Activated T-helper 2 cell treated with anti-CD3 and anti-CD28 coated beads, Interferon-gamma antibody, Interleukin-2, Interleukin-4, amounts not matched to agents 10 μg/mL and 5 μg/mL and 100 μg/mL, durations not matched to agents 14 hours and 24 hours and 36 hours (primary cell): ENCODE data around the gene ZCCHC18. TPM values are rescaled to one million over a fixed set of nuclear protein-coding genes. Genes with fewer than 3 reads are reported as not detected.
A peak's percentile ranks its signal among the peaks of the same experiment; 100 is the strongest.
"Not testable (repeated sequence)": the region's sequence is repeated elsewhere in the genome, so short reads cannot be mapped to it uniquely, and the experiment has no call there.

ENCODE experiments used
- DNase-seq: peaks from one replicate; pipeline ENCODE4 v3.0.0; 2021; ENCODE audit warnings: low spot score
- H3K27ac Mint-ChIP-seq: one replicate; pipeline ENCODE4 v1.8.0; 2021; ENCODE audit warnings: mixed read lengths
- H3K27me3 Mint-ChIP-seq: one replicate; pipeline ENCODE4 v1.8.0; 2021; ENCODE audit warnings: low read depth, mixed read lengths
- H3K36me3 Mint-ChIP-seq: one replicate; pipeline ENCODE4 v1.8.0; 2021; ENCODE audit warnings: low read depth, mixed read lengths
- H3K4me1 Mint-ChIP-seq: one replicate; pipeline ENCODE4 v1.8.0; 2021; ENCODE audit warnings: low read depth, mixed read lengths
- H3K4me3 Mint-ChIP-seq: one replicate; pipeline ENCODE4 v1.8.0; 2021; ENCODE audit warnings: low read depth, mild to moderate bottlenecking, moderate library complexity, mixed read lengths
- H3K9me3 Mint-ChIP-seq: one replicate; pipeline ENCODE4 v1.8.0; 2021; ENCODE audit warnings: mixed read lengths
- intact Hi-C: fragments of 100-400 bp; cut with micrococcal nuclease; formaldehyde crosslinking; loops from one replicate; pipeline ENCODE4 v1.15.1; 2023
- total RNA-seq: library from RNA; stranded (reverse); gene quantifications from 2 replicates; pipeline ENCODE4 v1.2.3, GENCODE V29; 2022

ZCCHC18 gene
- total RNA-seq: 0.39 and 0.69 TPM in 2 replicates

DNA sequence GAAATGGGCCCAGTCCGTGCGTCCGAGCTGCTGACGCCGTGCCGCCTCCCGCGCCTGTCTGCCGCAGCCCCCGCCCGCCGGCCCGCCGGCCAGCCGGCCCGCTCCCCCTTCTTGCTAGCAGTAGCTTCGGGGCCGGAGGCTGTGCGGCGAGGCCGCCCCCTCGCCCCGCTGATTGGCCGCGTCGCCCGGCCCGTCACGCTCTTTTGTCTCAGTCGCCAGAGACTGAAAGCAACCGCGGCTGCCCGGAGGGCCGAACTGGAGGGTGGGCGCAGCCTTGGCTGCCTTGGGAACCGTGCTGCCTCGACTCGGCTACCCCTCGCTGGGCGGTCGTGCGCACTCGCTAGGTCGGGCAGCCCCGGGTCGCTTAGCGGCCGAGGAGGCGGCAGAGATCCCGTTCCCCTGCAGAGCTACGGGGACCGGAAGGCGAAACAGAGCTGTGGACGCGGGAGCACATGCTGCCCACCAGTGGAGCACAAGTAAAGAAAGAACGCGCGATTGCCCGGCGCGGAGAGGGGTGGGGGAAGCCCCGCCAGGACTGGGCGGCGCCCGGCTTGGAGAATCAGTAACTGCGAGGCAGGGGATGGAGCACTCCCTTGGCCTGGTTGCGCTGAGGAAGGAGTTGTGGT, at the start of gene ZCCHC18:
Gene ZCCHC18 (plus strand): TSS at position 198 of the 626 bp plus-strand sequence. CDS start 1,589 bp downstream, outside the sequence.
- Mint-ChIP-seq H3K4me3 (peak within 1 kb of the TSS; percentile 81), H3K27me3 (peaks cover 11% of the 10 kb centered on the region), H3K4me1 (peaks cover 15% of the 10 kb centered on the region)

DNA sequence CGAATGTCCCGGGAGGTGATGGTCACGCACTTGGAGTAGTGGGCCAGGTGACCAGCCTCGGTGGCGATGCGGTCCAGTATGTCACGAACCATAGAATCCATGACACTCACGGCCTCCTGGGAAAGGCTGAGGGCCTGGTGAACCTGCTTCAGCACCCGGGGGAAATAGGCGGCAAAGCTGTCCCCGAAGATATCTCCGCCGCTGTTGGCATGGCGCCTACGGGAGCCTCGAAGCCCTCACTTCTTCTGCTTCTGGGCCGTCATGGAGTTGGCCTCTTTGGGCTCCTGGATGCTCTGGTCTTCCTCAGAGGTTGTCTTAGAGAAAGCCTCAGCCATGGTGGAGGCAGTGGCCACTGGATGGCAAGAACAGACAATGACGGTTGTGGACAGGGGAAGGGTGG, 49.7 kb upstream of the ZCCHC18 start:
- H3K27ac Mint-ChIP-seq, H3K9me3 Mint-ChIP-seq, H3K27me3 Mint-ChIP-seq, H3K4me3 Mint-ChIP-seq, H3K4me1 Mint-ChIP-seq, H3K36me3 Mint-ChIP-seq, intact Hi-C loops, DNase-seq: not testable (repeated sequence)

More for the DNA sequence above, at the start of gene ZCCHC18:
- Mint-ChIP-seq H3K27ac (no peak within 1 kb of the TSS), H3K9me3 (no peaks in the 10 kb centered on the region), H3K36me3 (no peaks in the 10 kb centered on the region)
- DNase-seq: no peak
- intact Hi-C loops: loop anchor here (2.0 kb wide), 1 partner anchor 14 kb away; no protein-coding TSS in a partner anchor

DNA sequence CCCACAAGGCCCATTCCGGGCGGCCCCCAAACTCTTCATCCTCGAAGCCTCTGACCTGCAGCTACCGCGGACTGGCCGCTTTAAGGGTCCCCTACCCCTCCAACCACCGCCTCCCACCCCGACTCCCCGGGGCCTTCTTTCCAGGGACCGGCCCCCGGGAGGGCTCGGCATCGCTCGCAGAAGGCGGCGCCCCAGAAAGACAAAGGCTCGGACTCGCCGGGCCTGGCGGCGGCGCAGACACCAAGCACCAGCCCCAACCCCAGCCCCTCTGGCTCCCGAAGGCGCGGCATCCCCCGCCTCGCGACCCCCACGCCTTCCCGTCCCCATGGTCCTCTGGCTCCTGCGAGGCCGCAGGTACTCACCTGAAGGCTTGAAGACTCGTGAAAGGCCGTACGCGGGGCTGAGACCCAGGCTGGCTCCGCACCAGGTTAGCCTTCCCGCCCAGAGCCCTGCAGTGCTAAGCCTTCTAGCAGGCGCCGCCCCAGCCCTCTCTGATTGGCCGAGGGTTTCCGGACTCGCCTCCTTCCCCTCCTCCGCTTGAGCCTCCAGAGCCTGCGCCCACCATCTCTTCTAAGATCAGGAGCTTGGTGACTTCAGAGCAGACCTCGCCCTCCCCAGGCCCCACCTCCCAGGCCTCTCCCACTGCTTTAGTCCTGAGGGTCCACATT, 36.4 kb upstream of the ZCCHC18 start, which contains the start of gene TMSB15C:
Gene TMSB15C (minus strand): TSS at position 459 of the 668 bp plus-strand sequence.
- H3K36me3 Mint-ChIP-seq, H3K4me3 Mint-ChIP-seq, H3K4me1 Mint-ChIP-seq, intact Hi-C loops, H3K27me3 Mint-ChIP-seq, H3K27ac Mint-ChIP-seq, DNase-seq, H3K9me3 Mint-ChIP-seq: not testable (repeated sequence)

DNA sequence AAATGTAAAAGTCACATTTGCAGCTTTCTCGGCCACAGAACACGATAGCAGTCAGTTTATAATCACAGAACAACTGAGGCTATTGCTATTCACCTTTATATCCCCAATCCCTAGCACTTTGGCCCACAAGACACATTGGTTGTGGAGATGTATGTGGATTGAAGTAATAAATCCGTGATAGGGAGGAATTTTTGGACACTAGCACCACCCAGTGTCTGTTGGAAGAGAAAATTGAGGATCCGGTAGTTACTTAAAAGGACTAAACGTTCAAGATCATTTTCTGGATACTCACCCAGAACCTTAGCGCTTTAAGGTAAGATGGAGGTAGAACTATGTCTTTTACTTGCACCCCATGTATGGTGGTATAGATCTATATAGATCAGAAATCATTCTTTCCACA, 34.5 kb upstream of the ZCCHC18 start:
- H3K4me1 Mint-ChIP-seq, H3K27ac Mint-ChIP-seq, DNase-seq, H3K9me3 Mint-ChIP-seq, H3K27me3 Mint-ChIP-seq, H3K4me3 Mint-ChIP-seq, H3K36me3 Mint-ChIP-seq, intact Hi-C loops: not testable (repeated sequence)

DNA sequence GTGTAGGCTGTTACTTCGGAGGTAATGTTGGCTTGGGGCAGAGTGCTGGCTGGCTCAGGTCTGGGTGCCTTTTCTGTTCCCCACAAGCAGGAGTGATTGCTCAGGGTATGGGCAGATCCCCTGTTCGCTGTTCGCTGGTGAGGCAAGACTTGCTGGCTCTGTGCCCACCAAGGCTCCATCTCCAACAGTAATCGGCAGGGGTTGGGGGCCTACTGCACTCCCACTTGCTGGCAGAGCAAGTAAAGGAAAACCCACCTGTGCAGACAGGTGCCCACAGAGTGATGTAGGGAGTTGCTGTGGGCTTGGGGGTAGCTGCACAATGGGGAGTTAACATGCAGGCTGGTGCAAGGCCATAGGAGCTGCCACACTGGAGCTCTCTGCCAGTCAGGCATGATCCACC, 28.3 kb upstream of the ZCCHC18 start:
- Mint-ChIP-seq H3K27me3 (no peaks in the 10 kb centered on the region), H3K4me1 (no peaks in the 10 kb centered on the region), H3K4me3 (no peak overlapping the region), H3K9me3 (no peaks in the 10 kb centered on the region), H3K27ac (no peak overlapping the region), H3K36me3 (no peaks in the 10 kb centered on the region)
- no peak for DNase-seq
- intact Hi-C loops: no loop called here

DNA sequence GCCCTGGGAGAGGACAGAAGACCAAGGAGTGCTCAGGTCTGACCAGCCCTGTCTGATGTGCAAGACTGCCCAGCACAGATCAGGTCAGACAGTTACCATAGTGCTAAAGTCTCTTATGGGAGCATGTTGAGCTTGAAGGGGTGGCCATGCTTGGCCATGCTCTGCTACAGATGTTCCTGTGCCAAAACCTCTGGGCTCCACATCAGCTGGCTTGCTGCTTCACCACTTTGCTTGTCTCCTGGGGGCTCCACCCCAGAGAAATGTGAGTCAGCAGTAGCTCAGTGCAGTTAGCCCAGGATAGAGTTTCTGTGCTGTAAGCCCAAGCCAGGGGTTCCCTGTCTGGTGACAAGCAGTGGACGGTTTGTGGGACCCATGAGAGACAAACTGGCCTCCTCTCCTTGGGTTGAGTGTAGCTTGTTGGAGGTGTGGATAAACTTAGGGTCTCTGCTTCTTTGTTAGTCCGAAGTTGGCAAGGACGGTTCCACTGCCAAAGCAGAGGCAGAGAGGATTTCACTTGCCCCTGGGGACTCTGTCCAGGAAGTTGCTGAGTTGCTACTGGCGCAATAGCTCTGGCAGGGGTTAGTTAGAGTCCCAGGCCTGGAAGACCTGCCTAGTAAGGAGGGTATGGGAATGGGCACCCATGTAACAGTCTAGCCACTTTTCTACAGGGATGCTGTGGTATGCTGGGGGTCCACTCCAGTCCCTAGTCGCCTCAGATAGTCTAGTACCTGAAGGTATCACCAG, 27.6 kb upstream of the ZCCHC18 start:
- Mint-ChIP-seq H3K36me3 (no peaks in the 10 kb centered on the region), H3K9me3 (no peaks in the 10 kb centered on the region), H3K4me1 (no peaks in the 10 kb centered on the region), H3K4me3 (no peak overlapping the region), H3K27me3 (no peaks in the 10 kb centered on the region), H3K27ac (no peak overlapping the region)
- DNase-seq: no peak
- intact Hi-C loops: no loop called here

DNA sequence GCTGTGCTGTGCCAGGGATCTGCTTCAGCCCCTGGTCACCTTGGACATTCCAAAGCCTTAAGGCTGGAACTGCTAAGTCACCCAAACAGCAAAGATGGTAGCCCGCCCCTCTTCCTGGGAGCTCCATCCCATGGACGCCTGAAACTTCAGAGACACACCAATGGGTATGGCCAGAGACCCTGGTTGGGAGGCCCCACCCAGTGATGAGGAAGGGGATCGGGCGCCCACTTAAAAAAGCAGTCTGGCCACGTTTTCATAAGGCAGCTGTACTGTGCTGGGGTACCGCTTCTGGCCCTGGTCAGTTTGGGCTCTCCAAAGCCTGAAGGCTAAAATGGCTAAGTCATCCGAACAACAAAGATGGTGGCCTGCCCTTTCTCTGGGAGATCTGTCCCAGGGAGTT, 26.8 kb upstream of the ZCCHC18 start:
- no peaks in the 10 kb centered on the region for H3K4me1 Mint-ChIP-seq
- DNase-seq: no peak
- intact Hi-C loops: no loop called here
- no peaks in the 10 kb centered on the region for H3K9me3 Mint-ChIP-seq
- H3K36me3 Mint-ChIP-seq: no peaks in the 10 kb centered on the region
- H3K4me3 Mint-ChIP-seq: no peak overlapping the region
- H3K27ac Mint-ChIP-seq: no peak overlapping the region
- no peaks in the 10 kb centered on the region for H3K27me3 Mint-ChIP-seq

DNA sequence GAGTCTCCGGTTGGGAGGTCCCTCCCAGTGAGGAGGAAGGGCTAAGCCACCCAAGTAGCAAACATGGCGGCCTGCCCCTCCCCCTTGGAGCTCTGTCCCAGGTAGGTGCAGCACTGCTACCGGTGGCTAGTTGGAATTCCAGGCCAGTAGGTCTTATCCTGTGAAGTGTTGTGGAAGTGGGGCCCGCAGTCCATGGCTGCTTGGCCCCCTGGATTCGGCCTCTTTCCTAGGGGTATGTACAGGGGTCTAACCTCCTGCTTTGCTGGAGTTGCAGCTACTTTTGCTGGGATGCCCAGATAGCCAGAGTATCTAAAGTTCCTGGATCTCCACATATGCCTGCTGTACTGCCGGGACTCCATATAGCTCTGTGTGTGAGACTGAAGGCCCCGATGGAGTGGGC, 26.4 kb upstream of the ZCCHC18 start:
- Mint-ChIP-seq H3K27ac (no peak overlapping the region), H3K4me3 (no peak overlapping the region), H3K4me1 (no peaks in the 10 kb centered on the region), H3K27me3 (no peaks in the 10 kb centered on the region), H3K9me3 (no peaks in the 10 kb centered on the region), H3K36me3 (no peaks in the 10 kb centered on the region)
- no peak for DNase-seq
- intact Hi-C loops: no loop called here

DNA sequence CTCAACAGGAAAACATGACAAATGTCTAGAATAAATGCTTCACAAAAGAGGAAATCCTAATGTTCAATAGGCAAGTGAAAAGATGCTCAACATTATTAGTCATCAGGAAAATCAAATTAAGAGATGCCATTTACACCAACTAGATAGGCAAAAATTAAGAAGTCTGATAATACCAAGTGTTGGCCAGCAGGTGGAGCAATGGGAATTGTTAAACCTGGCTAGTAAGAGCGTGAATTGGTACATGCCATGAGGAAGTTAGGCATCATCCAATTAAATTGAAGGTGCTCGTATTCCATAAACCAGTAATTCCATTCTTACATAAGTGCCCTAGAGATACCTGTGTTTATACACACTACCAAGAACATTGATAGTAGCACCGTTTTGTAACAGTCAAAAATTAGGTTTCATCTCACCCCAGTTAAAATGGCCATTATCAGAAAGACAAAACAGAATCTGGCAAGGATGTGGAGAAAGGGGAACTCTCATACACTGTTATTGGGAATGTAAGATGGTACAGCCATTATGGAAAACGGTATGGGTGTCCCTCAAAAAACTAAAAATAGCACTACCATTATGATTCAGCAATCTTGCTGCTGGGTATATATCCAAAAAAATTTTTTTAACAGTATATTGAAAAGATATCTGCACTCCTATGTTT, 14.0 kb upstream of the ZCCHC18 start:
- no peak overlapping the region for H3K27ac Mint-ChIP-seq
- DNase-seq: peak; percentile 10
- peaks cover 3% of the 10 kb centered on the region for H3K4me1 Mint-ChIP-seq
- H3K36me3 Mint-ChIP-seq: no peaks in the 10 kb centered on the region
- H3K9me3 Mint-ChIP-seq: no peaks in the 10 kb centered on the region
- H3K27me3 Mint-ChIP-seq: peaks cover 18% of the 10 kb centered on the region
- intact Hi-C loops: loop anchor here (1.0 to 2.0 kb wide), 2 partner anchors 15 to 38 kb away; partner anchors contain the start of gene ZCCHC18
- H3K4me3 Mint-ChIP-seq: no peak overlapping the region

DNA sequence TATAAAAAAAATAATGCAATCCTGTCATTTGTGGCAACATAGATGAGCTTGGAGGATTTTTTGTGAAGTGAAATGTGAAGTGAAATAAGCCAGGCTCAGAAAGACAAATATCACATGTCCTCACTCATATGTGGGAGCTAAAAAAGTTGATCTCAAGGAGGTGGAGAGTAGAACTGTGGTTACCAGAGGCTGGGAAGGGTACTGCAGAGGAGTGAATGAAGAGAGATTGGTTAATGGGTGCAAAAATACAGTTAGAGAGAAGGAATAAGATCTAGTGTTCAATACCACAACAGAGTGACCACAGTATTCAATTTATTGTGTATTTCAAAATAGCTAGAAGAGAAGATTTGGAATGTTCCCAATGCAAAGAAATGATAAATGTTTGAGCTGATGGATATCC, 13.4 kb upstream of the ZCCHC18 start:
- Mint-ChIP-seq H3K4me3 (no peak overlapping the region), H3K36me3 (no peaks in the 10 kb centered on the region), H3K9me3 (no peaks in the 10 kb centered on the region), H3K27ac (no peak overlapping the region), H3K27me3 (peaks cover 14% of the 10 kb centered on the region), H3K4me1 (peaks cover 3% of the 10 kb centered on the region)
- DNase-seq: no peak
- intact Hi-C loops: loop anchor here (1.0 to 2.0 kb wide), 2 partner anchors 14 to 37 kb away; partner anchors contain the start of gene ZCCHC18

DNA sequence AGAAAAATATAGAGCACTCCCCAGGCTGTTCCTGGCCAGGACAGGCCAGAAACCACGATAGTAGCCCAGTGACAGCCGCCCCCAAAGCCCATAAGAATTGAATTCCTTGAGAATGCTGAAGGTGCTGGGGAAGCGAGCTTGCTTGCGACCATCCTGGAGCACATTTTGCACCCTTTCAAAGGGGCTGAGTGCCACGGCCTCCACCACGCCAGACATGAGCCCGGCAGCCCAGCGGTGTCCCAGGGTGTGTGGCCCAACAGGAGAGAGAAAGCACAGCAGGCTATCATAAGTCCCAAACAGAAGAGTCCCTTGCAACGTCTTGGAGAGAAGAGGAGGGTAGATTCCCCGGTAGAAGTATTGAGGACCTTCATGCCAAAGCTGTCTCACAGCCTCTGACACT, 7.6 kb upstream of the ZCCHC18 start:
- Mint-ChIP-seq H3K9me3 (no peaks in the 10 kb centered on the region), H3K4me3 (no peak overlapping the region), H3K27me3 (peaks cover 12% of the 10 kb centered on the region), H3K27ac (no peak overlapping the region), H3K4me1 (peaks cover 3% of the 10 kb centered on the region), H3K36me3 (no peaks in the 10 kb centered on the region)
- intact Hi-C loops: no loop called here
- no peak for DNase-seq

DNA sequence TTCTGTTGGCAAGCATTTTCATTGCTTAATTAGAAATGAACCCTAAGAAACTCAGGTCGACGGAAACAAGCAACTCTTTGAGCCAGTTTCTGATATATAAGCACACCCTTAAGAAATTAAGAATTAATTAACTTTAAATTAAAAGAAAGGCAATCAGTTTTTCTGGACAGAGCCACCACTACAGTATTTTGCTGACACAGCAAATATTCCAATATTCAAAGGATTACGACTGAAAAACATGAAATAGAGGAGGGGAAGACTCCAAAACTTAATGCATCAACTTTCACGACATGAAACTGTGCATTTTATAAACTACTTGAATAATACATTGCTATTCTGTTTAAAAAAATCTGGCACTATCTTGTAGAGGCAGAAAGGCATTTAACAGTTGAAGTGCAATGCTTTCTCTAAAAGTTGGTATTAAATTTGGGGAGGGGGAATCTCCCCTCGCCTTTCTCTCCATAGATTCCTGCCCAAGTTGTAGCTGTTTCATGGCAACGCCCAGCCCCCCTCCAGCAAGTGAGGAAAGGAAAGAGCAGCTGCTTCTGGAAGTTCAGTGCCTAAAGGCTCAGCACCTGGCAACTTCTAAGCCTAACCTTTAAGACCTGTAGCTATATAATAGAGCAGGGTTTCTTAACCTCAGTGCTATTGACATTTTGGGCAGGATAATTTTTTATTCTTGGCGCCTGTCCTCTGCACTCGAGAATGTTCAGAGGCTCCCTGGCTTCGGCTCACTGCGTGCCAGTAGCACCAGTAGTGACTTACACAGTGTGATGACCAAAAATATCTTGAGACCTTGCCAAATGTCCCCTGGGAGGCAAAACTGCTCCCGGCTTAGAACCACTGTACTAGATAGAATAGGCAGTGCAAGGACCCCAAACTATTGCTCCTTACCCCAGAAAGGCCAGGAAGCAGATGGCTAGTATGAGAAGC, 6.7 kb upstream of the ZCCHC18 start:
- no peaks in the 10 kb centered on the region for H3K36me3 Mint-ChIP-seq
- no peak overlapping the region for H3K4me3 Mint-ChIP-seq
- intact Hi-C loops: no loop called here
- DNase-seq: no peak
- H3K9me3 Mint-ChIP-seq: no peaks in the 10 kb centered on the region
- peaks cover 8% of the 10 kb centered on the region for H3K4me1 Mint-ChIP-seq
- H3K27ac Mint-ChIP-seq: no peak overlapping the region
- H3K27me3 Mint-ChIP-seq: peaks cover 11% of the 10 kb centered on the region
